Measurements from ENCODE around the gene FBXO11. TPM values are rescaled to one million over a fixed set of nuclear protein-coding genes. Genes with fewer than 3 reads are reported as not detected.

Gene FBXO11
- total RNA-seq, result 85.9 and 111 TPM in 2 replicates

DNA sequence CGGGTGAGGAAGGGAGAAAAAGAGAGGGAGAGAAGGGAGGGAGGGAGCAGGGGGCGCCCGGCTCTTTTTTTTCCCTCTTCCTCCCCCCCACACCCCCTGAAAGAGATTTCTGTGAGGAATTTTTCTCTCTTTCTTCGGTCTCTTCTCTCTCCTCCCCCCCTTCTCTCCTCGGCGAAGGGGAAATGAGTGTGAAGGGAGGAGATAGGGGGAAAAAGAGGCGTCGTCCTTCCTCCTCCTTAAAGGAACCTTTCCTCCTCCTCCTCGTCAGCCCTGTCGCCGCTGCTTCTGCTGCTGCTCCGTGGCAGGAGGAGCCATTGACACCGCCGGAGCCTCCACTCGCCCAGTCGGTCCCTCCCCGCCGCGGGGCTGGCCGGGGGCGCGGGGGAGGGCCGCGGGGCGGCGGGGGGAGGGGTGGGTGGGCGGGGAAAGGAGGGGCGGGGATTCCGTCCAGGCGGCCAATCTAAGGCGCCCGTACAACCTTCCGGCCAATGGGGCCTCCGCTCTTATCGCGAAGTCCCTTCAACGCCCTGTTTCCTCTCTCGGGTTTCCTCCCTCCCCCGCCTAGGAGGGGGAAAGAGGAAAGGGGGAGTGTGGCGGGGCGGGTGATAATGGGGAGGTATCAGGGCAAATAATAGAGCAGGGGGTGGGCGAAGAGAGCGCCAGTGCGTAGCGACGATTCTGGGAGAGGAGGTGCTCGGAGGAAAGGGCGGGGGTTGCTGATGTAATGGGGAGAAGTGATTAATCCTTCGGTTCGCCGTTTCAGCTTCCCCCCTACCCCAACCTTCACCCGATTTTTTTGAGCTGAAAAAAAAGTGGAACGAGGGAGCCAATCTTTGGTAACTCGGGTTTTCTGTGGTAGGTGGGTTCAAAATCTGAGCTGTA is at the start of gene FBXO11:
TSS of gene FBXO11 (minus strand) at position 342 of the 882 bp plus-strand sequence. CDS start 778 bp downstream, outside the sequence.

GRCh38 chr2:47782671-47783485 is 123.4 kb downstream of the FBXO11 start, which contains the start of gene MSH6:
Gene MSH6, plus strand, starts transcription at chr2:47783145. Its CDS starts 89 bp downstream, at chr2:47783234.

Small RNAs within 50 kb of the gene (small RNA-seq; reads per million reads assigned to genes)
- not detected for gene RF00026
- gene RPL36AP15, result not detected

Other genes starting within 250 kb of the FBXO11 start
- 71.1 and 84.1 TPM in 2 replicates for gene MSH6, start 123.4 kb downstream of the FBXO11 start, total RNA-seq